Vagina (tissue), 2 donors: ENCODE results near the gene TANGO6.

Experiments used
- CTCF ChIP-seq, 3 experiments: fragments of 450-650 bp in 2 of 3; fragments of 200-600 bp in 1 of 3; sonication (generic) in 1 of 3; IDR thresholded peaks; one replicate each; pipeline ENCODE4 v1.5.1; 2017 to 2019; ENCODE audit warnings: antibody characterized with exemption in 3 of 3, mild to moderate bottlenecking in 2 of 3, moderate library complexity in 2 of 3
- POLR2A ChIP-seq, 2 donors: fragments of 450-650 bp; IDR thresholded peaks; one replicate each; pipeline ENCODE4 v1.6.1; 2017; ENCODE audit warnings: antibody characterized with exemption in 2 of 2, mild to moderate bottlenecking in 2 of 2, moderate library complexity in 2 of 2
- POLR2AphosphoS5 ChIP-seq, 2 donors: sonication (generic); formaldehyde crosslinking; IDR thresholded peaks; one replicate each; pipeline ENCODE4 v1.9.0; 2017; ENCODE audit warnings: antibody characterized with exemption in 2 of 2, mild to moderate bottlenecking in 2 of 2, low read depth in 1 of 2; ENCODE audit not compliant: insufficient read depth in 1 of 2

DNA sequence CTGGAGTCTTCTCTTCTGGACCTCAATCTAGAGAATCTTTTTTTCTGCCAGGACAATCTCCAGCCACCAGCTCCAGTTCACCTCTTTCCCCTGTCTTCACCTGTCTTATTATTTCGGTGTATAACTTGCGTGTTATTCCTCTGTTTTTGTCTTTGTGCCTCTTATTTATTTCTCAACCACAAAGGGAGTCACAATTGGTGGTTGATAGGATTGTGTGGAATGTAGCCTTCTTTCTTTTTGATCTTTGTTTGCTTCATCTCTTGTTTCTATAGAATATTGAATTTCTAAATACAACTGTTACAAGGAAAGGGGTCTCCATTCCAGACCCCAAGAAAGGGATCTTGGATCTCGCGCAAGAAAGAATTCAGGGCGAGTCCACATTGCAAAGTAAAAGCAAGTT is 226.2 kb downstream of the TANGO6 start:
- TF ChIP-seq CTCF (IDR thresholded peaks at IDR 0.05) (no peak), POLR2A (IDR thresholded peaks at IDR 0.05) (no peak), POLR2AphosphoS5 (IDR thresholded peaks at IDR 0.05; ENCODE audit: insufficient read depth in 1 of 2, low read depth in 1 of 2) (no peak)
